Right ventricle myocardium superior (tissue), 1 donor: ENCODE data around the gene DR1. TPM values are rescaled to one million over a fixed set of nuclear protein-coding genes. Genes with fewer than 3 reads are reported as not detected.
A peak's percentile ranks its signal among the peaks of the same experiment; 100 is the strongest.
"Not testable (repeated sequence)": the region's sequence is repeated elsewhere in the genome, so short reads cannot be mapped to it uniquely, and the experiment has no call there.

ENCODE experiments used
- ATAC-seq: fragments of 200-7000 bp; cut with Tn5 transposase; one replicate; pipeline ENCODE4 v1.9.1; 2020; ENCODE audit warnings: mild to moderate bottlenecking; ENCODE audit not compliant: poor library complexity
- DNase-seq: peaks from one replicate; pipeline ENCODE4 v3.0.0-alpha.2; 2020
- intact Hi-C: fragments of 100-400 bp; cut with DNase I; formaldehyde crosslinking; loops from one replicate; pipeline ENCODE4 v1.11.2; 2022
- total RNA-seq: library from RNA; stranded (reverse); fragmentation: NEBNext Ultra II Directional; extraction: Animal tissue kit (Norgen Biotek cat#: 25700); gene quantifications from one replicate; pipeline ENCODE4 v1.2.1, GENCODE V29; 2021
- donor health status: DM: no; HTN: yes; CAD: no; lungs with severe emphysema.

Gene DR1
- total RNA-seq, 1 donor from 2014 or later, result 33.2 TPM

- intact Hi-C loops, result no loop called here
- no peak for DNase-seq
Measured at GRCh38 chr1:93360111-93360510, 14.4 kb downstream of the DR1 start.

GRCh38 chr1:93362237-93362636 lies 16.5 kb downstream of the DR1 start:
- no peak for ATAC-seq
- no peak for DNase-seq
- intact Hi-C loops, result no loop called here

More at GRCh38 chr1:93360111-93360510, 14.4 kb downstream of the DR1 start:
- ATAC-seq, result no peak

- ATAC-seq (no peak), DNase-seq (no peak)
- intact Hi-C loops, result no loop called here
Measured at GRCh38 chr1:93365813-93366212, 20.1 kb downstream of the DR1 start.

GRCh38 chr1:93369734-93370133 lies 24.0 kb downstream of the DR1 start:
- no peak for DNase-seq
- no peak for ATAC-seq
- intact Hi-C loops, result no loop called here

GRCh38 chr1:93374334-93375106 lies 28.8 kb downstream of the DR1 start:
- DNase-seq (peak; percentile 41), ATAC-seq (peak; percentile 98)
- intact Hi-C loops, result no loop called here

GRCh38 chr1:93384656-93385055 lies 38.9 kb downstream of the DR1 start:
- ATAC-seq, result no peak
- no peak for DNase-seq

GRCh38 chr1:93386268-93386667 lies 40.6 kb downstream of the DR1 start:
- ATAC-seq, intact Hi-C loops: not testable (repeated sequence)

More at GRCh38 chr1:93384656-93385055, 38.9 kb downstream of the DR1 start:
- intact Hi-C loops, result no loop called here

GRCh38 chr1:93394514-93394913 lies 48.8 kb downstream of the DR1 start:
- ATAC-seq (no peak), DNase-seq (no peak)
- intact Hi-C loops, result no loop called here

More at GRCh38 chr1:93386268-93386667, 40.6 kb downstream of the DR1 start:
- DNase-seq, result not testable (repeated sequence)

- intact Hi-C loops, result no loop called here
- no peak for DNase-seq
- ATAC-seq, result no peak
Measured at GRCh38 chr1:93395195-93395594, 49.5 kb downstream of the DR1 start.

- DNase-seq (no peak), ATAC-seq (no peak)
- intact Hi-C loops, result no loop called here
Measured at GRCh38 chr1:93399781-93400180, 54.1 kb downstream of the DR1 start.

- ATAC-seq, result no peak
- DNase-seq, result no peak
- intact Hi-C loops, result no loop called here
Measured at GRCh38 chr1:93408203-93408602, 62.5 kb downstream of the DR1 start.

GRCh38 chr1:93411000-93411399 lies 65.3 kb downstream of the DR1 start:
- DNase-seq, result no peak
- ATAC-seq, result no peak
- intact Hi-C loops, result no loop called here

- ATAC-seq (no peak), DNase-seq (no peak)
- intact Hi-C loops, result no loop called here
Measured at GRCh38 chr1:93414749-93415148, 69.0 kb downstream of the DR1 start.

GRCh38 chr1:93415296-93415695 lies 69.6 kb downstream of the DR1 start:
- DNase-seq (no peak), ATAC-seq (no peak)
- intact Hi-C loops, result no loop called here

- DNase-seq, result no peak
- intact Hi-C loops, result no loop called here
- ATAC-seq, result no peak
Measured at GRCh38 chr1:93416183-93416582, 70.5 kb downstream of the DR1 start.

Other genes starting within 250 kb of the DR1 start
- 57.1 TPM for gene TMED5, start 165.5 kb upstream of the DR1 start, total RNA-seq
- 2.4 TPM for gene CCDC18, start 165.2 kb upstream of the DR1 start, total RNA-seq
- 21.0 TPM for gene FNBP1L, start 102.2 kb downstream of the DR1 start, total RNA-seq